ENCODE data around the gene VASH2.

Gene VASH2

DNA sequence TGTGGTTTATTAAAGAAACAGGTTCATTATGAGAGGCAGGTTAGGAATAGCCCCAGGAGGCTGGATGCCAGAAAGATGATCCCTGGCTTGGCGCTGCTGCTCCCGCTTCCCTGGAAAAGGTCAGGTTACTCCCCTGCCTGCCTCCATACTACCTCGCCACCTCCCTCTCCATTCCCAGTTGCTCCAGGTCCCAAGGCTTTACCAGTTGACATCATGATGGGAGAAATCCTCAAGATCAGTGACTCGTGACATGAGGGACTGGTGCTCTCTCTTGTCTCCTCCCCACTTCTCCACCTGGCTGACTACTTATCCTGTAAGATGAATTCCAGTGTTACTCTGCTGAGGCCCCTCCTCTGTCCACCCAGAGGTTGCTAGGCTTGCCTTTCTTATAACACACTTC is 19.7 kb downstream of the VASH2 start:
- TF ChIP-seq CEBPB (IDR thresholded peaks at IDR 0.05) (no peak), YY1 (IDR thresholded peaks at IDR 0.05; ENCODE audit: low read depth) (no peak), TEAD4 (IDR thresholded peaks at IDR 0.05) (no peak), TCF12 (IDR thresholded peaks at IDR 0.05; ENCODE audit: low read depth) (no peak)

DNA sequence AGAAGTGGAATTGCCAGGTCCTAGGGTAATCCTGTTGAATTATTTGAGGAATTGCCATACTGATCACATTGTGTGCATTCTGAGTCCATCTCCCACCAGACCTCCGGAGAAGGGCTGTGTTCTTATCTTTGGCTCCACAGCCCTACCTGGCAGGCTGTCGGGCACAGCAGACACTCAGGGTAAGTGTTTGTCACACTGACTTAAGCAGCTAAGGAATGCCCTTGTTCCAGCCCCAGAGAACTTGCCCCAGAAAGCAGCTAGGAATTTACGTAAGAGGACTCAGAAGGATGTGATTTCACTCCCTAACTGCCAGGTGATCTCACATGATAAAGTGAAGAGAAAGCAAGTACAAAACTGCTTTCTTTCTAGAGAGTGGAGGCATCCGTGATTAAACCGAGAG is 21.0 kb downstream of the VASH2 start:
- TF ChIP-seq FOXM1 (IDR thresholded peaks at IDR 0.05; ENCODE audit: borderline replicate concordance, low read depth) (no peak), TEAD4 (IDR thresholded peaks at IDR 0.05) (no peak), YY1 (IDR thresholded peaks at IDR 0.05; ENCODE audit: low read depth) (no peak), RAD21 (IDR thresholded peaks at IDR 0.05; ENCODE audit: low read depth) (no peak), NFIC (IDR thresholded peaks at IDR 0.05) (no peak), CEBPB (IDR thresholded peaks at IDR 0.05) (no peak), TCF12 (IDR thresholded peaks at IDR 0.05; ENCODE audit: low read depth) (no peak), TAF1 (IDR thresholded peaks at IDR 0.05; ENCODE audit: low read depth) (no peak)

- no peak for TF ChIP-seq ZBTB7A (IDR thresholded peaks at IDR 0.05; ENCODE audit: low read depth)
- no peak for TF ChIP-seq CREB1 (IDR thresholded peaks at IDR 0.05; ENCODE audit: low read depth)
- TF ChIP-seq USF1 (IDR thresholded peaks at IDR 0.05) = no peak
- TF ChIP-seq, protein P1, sequence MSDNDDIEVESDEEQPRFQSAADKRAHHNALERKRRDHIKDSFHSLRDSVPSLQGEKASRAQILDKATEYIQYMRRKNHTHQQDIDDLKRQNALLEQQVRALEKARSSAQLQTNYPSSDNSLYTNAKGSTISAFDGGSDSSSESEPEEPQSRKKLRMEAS (IDR thresholded peaks at IDR 0.05) = no peak
- TF ChIP-seq EGR1 (IDR thresholded peaks at IDR 0.05) = no peak
- TF ChIP-seq CEBPB (IDR thresholded peaks at IDR 0.05) = no peak
- TF ChIP-seq NFIC (IDR thresholded peaks at IDR 0.05) = no peak
- TF ChIP-seq TEAD4 (IDR thresholded peaks at IDR 0.05) = no peak
- TF ChIP-seq TAF1 (IDR thresholded peaks at IDR 0.05; ENCODE audit: low read depth) = no peak
- TF ChIP-seq EP300 (IDR thresholded peaks at IDR 0.05; ENCODE audit: borderline replicate concordance) = no peak
- no peak for TF ChIP-seq YY1 (IDR thresholded peaks at IDR 0.05; ENCODE audit: low read depth)
- no peak for TF ChIP-seq FOXM1 (IDR thresholded peaks at IDR 0.05; ENCODE audit: borderline replicate concordance, low read depth)
- TF ChIP-seq REST (IDR thresholded peaks at IDR 0.05; ENCODE audit: low read depth) = no peak
- no peak for TF ChIP-seq TCF12 (IDR thresholded peaks at IDR 0.05; ENCODE audit: low read depth)
- no peak for TF ChIP-seq RAD21 (IDR thresholded peaks at IDR 0.05; ENCODE audit: low read depth)
Observed at GRCh38 chr1:212973426-212973825, 23.1 kb downstream of the VASH2 start.

- TF ChIP-seq RAD21 (IDR thresholded peaks at IDR 0.05; ENCODE audit: low read depth) (no peak), NFIC (IDR thresholded peaks at IDR 0.05) (no peak), TAF1 (IDR thresholded peaks at IDR 0.05; ENCODE audit: low read depth) (no peak), TEAD4 (IDR thresholded peaks at IDR 0.05) (no peak), FOXM1 (IDR thresholded peaks at IDR 0.05; ENCODE audit: borderline replicate concordance, low read depth) (no peak), YY1 (IDR thresholded peaks at IDR 0.05; ENCODE audit: low read depth) (no peak), USF1 (IDR thresholded peaks at IDR 0.05) (no peak), CEBPB (IDR thresholded peaks at IDR 0.05) (no peak), REST (IDR thresholded peaks at IDR 0.05; ENCODE audit: low read depth) (no peak), EP300 (IDR thresholded peaks at IDR 0.05; ENCODE audit: borderline replicate concordance) (no peak), CREB1 (IDR thresholded peaks at IDR 0.05; ENCODE audit: low read depth) (no peak), ZBTB7A (IDR thresholded peaks at IDR 0.05; ENCODE audit: low read depth) (no peak), TCF12 (IDR thresholded peaks at IDR 0.05; ENCODE audit: low read depth) (no peak), EGR1 (IDR thresholded peaks at IDR 0.05) (no peak)
- TF ChIP-seq, protein P1 (IDR thresholded peaks at IDR 0.05) = no peak
Observed at GRCh38 chr1:212973899-212974298, 23.6 kb downstream of the VASH2 start.

DNA sequence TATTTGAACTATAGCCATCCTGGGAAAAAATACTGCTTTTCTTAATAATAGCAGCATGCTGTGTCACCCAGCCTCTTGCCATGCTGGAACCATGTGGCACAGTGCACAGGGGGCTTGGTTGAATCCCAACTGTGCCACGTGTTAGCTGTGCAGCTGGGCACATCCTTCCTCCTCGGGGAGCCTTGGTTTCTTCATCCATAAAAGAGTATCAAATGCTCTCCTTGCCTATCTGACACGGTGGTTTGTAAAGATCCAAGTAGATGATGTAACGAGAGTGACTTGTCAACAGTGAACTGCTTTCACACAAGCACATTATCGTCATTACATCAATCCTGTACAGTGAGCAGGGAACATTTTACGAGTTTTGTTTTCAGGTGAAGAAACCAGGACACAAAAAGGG is 24.4 kb downstream of the VASH2 start:
- TF ChIP-seq USF1 (IDR thresholded peaks at IDR 0.05) (no peak), TCF12 (IDR thresholded peaks at IDR 0.05; ENCODE audit: low read depth) (no peak), NFIC (IDR thresholded peaks at IDR 0.05) (no peak), EP300 (IDR thresholded peaks at IDR 0.05; ENCODE audit: borderline replicate concordance) (no peak), CEBPB (IDR thresholded peaks at IDR 0.05) (no peak), REST (IDR thresholded peaks at IDR 0.05; ENCODE audit: low read depth) (no peak), RAD21 (IDR thresholded peaks at IDR 0.05; ENCODE audit: low read depth) (no peak), YY1 (IDR thresholded peaks at IDR 0.05; ENCODE audit: low read depth) (no peak), FOXM1 (IDR thresholded peaks at IDR 0.05; ENCODE audit: borderline replicate concordance, low read depth) (no peak), CREB1 (IDR thresholded peaks at IDR 0.05; ENCODE audit: low read depth) (no peak), ZBTB7A (IDR thresholded peaks at IDR 0.05; ENCODE audit: low read depth) (no peak), TAF1 (IDR thresholded peaks at IDR 0.05; ENCODE audit: low read depth) (no peak)
- TF ChIP-seq, protein P1 (IDR thresholded peaks at IDR 0.05) = no peak

All from Ishikawa (cell line).